Ovary (tissue), 3 donors: ENCODE measurements around the gene BBS9.

Experiments
- EP300 ChIP-seq: sonication (generic); formaldehyde crosslinking; IDR thresholded peaks from one replicate; pipeline ENCODE4 v1.6.1; 2017; ENCODE audit warnings: antibody characterized with exemption
- POLR2A ChIP-seq: fragments of 450-650 bp; IDR thresholded peaks from one replicate; pipeline ENCODE4 v1.6.1; 2017; ENCODE audit warnings: antibody characterized with exemption, mild to moderate bottlenecking, moderate library complexity
- TF ChIP-seq, protein P1 (sequence below), 3 donors: fragments of 450-650 bp in 2 of 3; fragments of 200-600 bp in 1 of 3; IDR thresholded peaks; one replicate each; pipeline versions ENCODE4 v1.5.1 to v1.8.0; 2016 to 2022; ENCODE audit warnings: antibody characterized with exemption in 3 of 3, mild to moderate bottlenecking in 1 of 3
- donor health status: DM: no; HTN: no; CAD: no.

DNA sequence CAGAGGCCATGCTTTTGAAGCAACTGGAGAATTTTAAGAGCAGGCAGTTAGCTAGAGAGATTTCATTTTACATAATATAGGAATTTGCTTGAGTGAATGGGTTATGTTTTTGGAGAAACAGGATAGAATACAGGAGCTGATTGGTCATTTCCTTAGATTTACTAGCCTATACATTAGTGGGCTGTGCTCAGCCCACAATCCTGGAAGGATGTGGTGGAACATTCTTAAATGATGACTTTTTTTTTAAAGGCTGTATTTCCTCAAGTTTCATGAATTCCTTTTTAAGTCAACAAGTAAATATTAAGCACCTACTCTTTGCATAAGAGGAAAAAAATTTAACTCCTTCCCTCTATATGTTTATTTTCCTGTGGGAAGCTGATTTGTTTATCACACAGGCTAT is 461.6 kb downstream of the BBS9 start:
- TF ChIP-seq, protein P1, sequence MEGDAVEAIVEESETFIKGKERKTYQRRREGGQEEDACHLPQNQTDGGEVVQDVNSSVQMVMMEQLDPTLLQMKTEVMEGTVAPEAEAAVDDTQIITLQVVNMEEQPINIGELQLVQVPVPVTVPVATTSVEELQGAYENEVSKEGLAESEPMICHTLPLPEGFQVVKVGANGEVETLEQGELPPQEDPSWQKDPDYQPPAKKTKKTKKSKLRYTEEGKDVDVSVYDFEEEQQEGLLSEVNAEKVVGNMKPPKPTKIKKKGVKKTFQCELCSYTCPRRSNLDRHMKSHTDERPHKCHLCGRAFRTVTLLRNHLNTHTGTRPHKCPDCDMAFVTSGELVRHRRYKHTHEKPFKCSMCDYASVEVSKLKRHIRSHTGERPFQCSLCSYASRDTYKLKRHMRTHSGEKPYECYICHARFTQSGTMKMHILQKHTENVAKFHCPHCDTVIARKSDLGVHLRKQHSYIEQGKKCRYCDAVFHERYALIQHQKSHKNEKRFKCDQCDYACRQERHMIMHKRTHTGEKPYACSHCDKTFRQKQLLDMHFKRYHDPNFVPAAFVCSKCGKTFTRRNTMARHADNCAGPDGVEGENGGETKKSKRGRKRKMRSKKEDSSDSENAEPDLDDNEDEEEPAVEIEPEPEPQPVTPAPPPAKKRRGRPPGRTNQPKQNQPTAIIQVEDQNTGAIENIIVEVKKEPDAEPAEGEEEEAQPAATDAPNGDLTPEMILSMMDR (IDR thresholded peaks at IDR 0.05), result no peak
- TF ChIP-seq POLR2A (no peak), EP300 (no peak)
